Heart left ventricle (tissue), 16 donors: Measurements from ENCODE around the gene DAB1. TPM values are rescaled to one million over a fixed set of nuclear protein-coding genes. Genes with fewer than 3 reads are reported as not detected.

ENCODE experiments used
- ATAC-seq, 4 donors: fragments of 200-7000 bp; cut with Tn5 transposase; one replicate each; pipeline ENCODE4 v1.9.1; 2020 to 2022; ENCODE audit warnings: moderate library complexity in 4 of 4, mild to moderate bottlenecking in 3 of 4, moderate number of reproducible peaks in 1 of 4
- DNase-seq, 5 donors: peaks; one replicate each; pipeline ENCODE4 v3.0.0-alpha.2; 2020
- H3K27ac ChIP-seq, 12 donors: fragments of 200-600 bp; sonication (generic) in 4 of 12; one replicate each; pipeline versions ENCODE4 v1.5.0 to v1.8.0; 2016 to 2022; ENCODE audit warnings: mild to moderate bottlenecking in 2 of 12
- H3K27me3 ChIP-seq, 9 donors: fragments of 200-600 bp; sonication (generic) in 2 of 9; one replicate each; pipeline versions ENCODE4 v1.5.1 to v1.8.0; 2016 to 2022; ENCODE audit warnings: mild to moderate bottlenecking in 3 of 9
- H3K36me3 ChIP-seq, 9 donors: fragments of 200-600 bp; sonication (generic) in 2 of 9; one replicate each; pipeline versions ENCODE4 v1.5.0 to v1.8.0; 2018 to 2022; ENCODE audit warnings: mild to moderate bottlenecking in 2 of 9
- H3K4me1 ChIP-seq, 12 donors: fragments of 200-600 bp; sonication (generic) in 4 of 12; one replicate each; pipeline versions ENCODE4 v1.5.0 to v1.8.0; 2016 to 2022; ENCODE audit warnings: mild to moderate bottlenecking in 3 of 12
- H3K4me3 ChIP-seq, 12 donors: fragments of 200-600 bp; sonication (generic) in 4 of 12; one replicate each; pipeline versions ENCODE4 v1.5.0 to v1.8.0; 2017 to 2022; ENCODE audit warnings: mild to moderate bottlenecking in 9 of 12, moderate library complexity in 4 of 12
- H3K9me3 ChIP-seq, 12 donors: fragments of 200-600 bp; sonication (generic) in 4 of 12; one replicate each; pipeline versions ENCODE4 v1.5.0 to v1.8.0; 2016 to 2022; ENCODE audit warnings: mild to moderate bottlenecking in 1 of 12
- POLR2A ChIP-seq, 2 donors: fragments of 450-650 bp; IDR thresholded peaks; one replicate each; pipeline ENCODE4 v1.6.1; 2017; ENCODE audit warnings: antibody characterized with exemption in 2 of 2, mild to moderate bottlenecking in 2 of 2, moderate library complexity in 2 of 2
- WGBS, 4 donors: extraction: QIAGEN DNeasy Blood & Tissue Kit in 2 of 4; methylation state at CpG; one replicate each; pipeline versions ENCODE4 v1.1.5 to v1.1.7; 2013 to 2018; 5-methylcytosine and 5-hydroxymethylcytosine counted together
- intact Hi-C, 10 donors: fragments of 100-400 bp; cut with DNase I; formaldehyde crosslinking; loops; one replicate each; pipeline versions ENCODE4 v1.11.1 to v1.14.2; 2022
- polyA plus RNA-seq, 2 donors: library from polyadenylated mRNA; stranded (reverse); fragments of 200-250 nt; gene quantifications; one replicate each; pipeline ENCODE4 v1.2.3, GENCODE V29; 2013
- total RNA-seq, 9 donors: library from RNA; depleted of rRNA in 2 of 9; stranded (reverse); fragments of >200 nt in 2 of 9; fragmentation: NEBNext Ultra II Directional in 3 of 9; extraction: Animal tissue kit (Norgen Biotek cat#: 25700) in 3 of 9; gene quantifications; one replicate each; pipeline versions ENCODE4 v1.1.0 to v1.2.4, GENCODE V29; 2016 to 2023
- TF ChIP-seq, protein P1 (sequence below), 12 donors: fragments of 200-600 bp; sonication (generic) in 4 of 12; IDR thresholded peaks; one replicate each; pipeline versions ENCODE4 v1.5.0 to v1.8.0; 2018 to 2022; ENCODE audit warnings: antibody characterized with exemption in 12 of 12, mild to moderate bottlenecking in 5 of 12
- donor health status: ischemic (EF 13 %, LVEDD 7.1; RV severe dilation, severe dysfunction).
- donor health status: healthy with polysubstance abuse.
- donor health status: DM: no; HTN: yes; CAD: no.
- donor health status: DM: no; HTN: no; CAD: no.
- donor health status: ischemic (EF 25% LVEDD 6.9; RV normal size, moderate dysfunction).
- donor health status: ischemic (EF 25% LVEDD 5.7; RV mildly dilated, moderate dysfunction).
- donor health status: healthy.
- donor health status: DM: yes; HTN: yes; CAD: no.
- donor health status: ischemic (EF 35%, LVEDD 5.7; RV mildly dilated, moderate dysfunction).
- donor health status: nonischemic (EF 11% LVEDD 7.7; RV severe dilation, severe dysfunction).
- donor health status: DM: yes; HTN: yes; CAD: no.
- donor health status: PGD.
- donor health status: ischemic (EF 29% LVEDD 5.4; RV normal size, mild dysfunction).
- donor health status: nonischemic (EF 23%, LVEDD 6.1; RV moderate dilation, normal function).

The DAB1 gene
- total and polyA plus RNA-seq, 11 donors: 0.26 to 28.8 (median 5.2) TPM

DNA sequence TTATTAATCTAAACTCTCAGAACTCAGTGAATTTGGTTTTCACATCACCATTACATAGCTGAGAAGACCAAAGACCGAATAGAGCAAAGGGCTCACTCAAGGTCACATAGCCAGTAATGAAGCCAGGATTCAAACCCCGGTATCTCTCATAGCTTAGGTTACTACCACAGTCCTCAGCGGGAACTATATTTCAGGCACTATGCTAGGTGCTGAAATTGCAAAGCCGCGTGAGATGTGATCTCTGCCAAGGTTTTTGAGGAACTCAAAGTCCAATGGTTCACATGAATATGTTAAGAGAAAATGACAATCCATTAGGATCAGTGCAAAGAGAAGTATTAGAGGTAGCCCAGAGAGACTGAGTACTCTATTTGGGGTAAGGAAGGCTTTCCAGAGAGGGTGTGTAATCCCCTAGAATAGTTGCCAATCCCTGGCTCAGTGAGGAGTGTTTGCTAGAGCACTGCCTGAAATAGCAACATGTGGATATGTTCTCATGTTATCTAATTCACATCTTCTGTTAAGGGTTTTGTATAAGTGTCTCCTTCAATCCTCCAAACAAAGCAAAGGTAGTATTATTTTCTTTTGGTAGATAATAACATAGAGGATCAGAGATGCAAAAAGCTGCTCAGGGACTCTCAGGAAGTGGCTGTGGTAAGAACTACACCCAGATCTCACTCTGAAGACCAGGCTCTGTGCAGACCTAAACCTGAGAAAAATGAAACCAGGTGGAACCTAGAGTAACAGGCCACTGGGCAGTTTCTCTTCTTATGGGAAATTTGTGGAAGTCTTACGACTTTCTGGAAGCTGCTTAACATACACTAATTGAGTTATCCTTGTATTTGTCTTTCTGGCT lies 365.0 kb downstream of the DAB1 start:
- WGBS, 4 donors: 56 to 71% (median 62%) methylated on average over 6 of the region's 6 CpGs

DNA sequence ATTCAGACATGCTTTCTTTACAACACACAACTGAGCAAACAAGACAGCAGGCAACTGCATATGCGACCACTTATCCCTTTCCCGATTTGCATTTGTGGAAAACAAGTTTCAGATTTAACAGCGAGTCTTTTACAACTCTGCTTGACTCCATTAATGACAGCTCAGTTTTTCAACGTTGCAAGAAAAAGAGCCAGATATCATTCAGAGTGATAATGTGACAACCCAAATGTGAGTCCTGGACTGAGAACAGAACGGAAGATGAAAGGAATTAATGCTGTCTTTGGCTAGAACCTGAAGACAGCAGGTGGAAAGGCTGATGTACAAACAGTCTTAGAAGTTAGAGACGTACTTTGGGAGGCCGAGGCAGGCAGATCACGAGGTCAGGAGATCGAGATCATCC lies 375.0 kb downstream of the DAB1 start:
- 75 to 79% (median 77%) methylated on average over 9 of the region's 9 CpGs for WGBS, 4 donors
- ATAC-seq: no peak
- Histone ChIP-seq H3K9me3 (no peaks in the 10 kb centered on the region), H3K4me3 (no peak overlapping the region), H3K36me3 (no peaks in the 10 kb centered on the region), H3K27ac (no peak overlapping the region), H3K4me1 (no peaks in the 10 kb centered on the region), H3K27me3 (no peaks in the 10 kb centered on the region)
- intact Hi-C loops: no loop called here
- DNase-seq: no peak
- TF ChIP-seq, protein P1, sequence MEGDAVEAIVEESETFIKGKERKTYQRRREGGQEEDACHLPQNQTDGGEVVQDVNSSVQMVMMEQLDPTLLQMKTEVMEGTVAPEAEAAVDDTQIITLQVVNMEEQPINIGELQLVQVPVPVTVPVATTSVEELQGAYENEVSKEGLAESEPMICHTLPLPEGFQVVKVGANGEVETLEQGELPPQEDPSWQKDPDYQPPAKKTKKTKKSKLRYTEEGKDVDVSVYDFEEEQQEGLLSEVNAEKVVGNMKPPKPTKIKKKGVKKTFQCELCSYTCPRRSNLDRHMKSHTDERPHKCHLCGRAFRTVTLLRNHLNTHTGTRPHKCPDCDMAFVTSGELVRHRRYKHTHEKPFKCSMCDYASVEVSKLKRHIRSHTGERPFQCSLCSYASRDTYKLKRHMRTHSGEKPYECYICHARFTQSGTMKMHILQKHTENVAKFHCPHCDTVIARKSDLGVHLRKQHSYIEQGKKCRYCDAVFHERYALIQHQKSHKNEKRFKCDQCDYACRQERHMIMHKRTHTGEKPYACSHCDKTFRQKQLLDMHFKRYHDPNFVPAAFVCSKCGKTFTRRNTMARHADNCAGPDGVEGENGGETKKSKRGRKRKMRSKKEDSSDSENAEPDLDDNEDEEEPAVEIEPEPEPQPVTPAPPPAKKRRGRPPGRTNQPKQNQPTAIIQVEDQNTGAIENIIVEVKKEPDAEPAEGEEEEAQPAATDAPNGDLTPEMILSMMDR (IDR thresholded peaks at IDR 0.05): no peak
- no peak for TF ChIP-seq POLR2A (IDR thresholded peaks at IDR 0.05)

More for the DNA sequence above, 365.0 kb downstream of the DAB1 start:
- Histone ChIP-seq H3K4me1 (peaks cover 0 to 10% (median 0%) of the 10 kb centered on the region in 12 donors), H3K27me3 (no peaks in the 10 kb centered on the region), H3K36me3 (no peaks in the 10 kb centered on the region), H3K9me3 (no peaks in the 10 kb centered on the region), H3K27ac (peak overlapping the region in 4 of 12 donors; percentile 17 to 59 (median 46)), H3K4me3 (no peak overlapping the region)
- no peak for DNase-seq
- intact Hi-C loops: no loop called here
- TF ChIP-seq, protein P1 (IDR thresholded peaks at IDR 0.05): no peak
- TF ChIP-seq POLR2A (IDR thresholded peaks at IDR 0.05): no peak
- ATAC-seq: peak; percentile 82 to 88 (median 82)

DNA sequence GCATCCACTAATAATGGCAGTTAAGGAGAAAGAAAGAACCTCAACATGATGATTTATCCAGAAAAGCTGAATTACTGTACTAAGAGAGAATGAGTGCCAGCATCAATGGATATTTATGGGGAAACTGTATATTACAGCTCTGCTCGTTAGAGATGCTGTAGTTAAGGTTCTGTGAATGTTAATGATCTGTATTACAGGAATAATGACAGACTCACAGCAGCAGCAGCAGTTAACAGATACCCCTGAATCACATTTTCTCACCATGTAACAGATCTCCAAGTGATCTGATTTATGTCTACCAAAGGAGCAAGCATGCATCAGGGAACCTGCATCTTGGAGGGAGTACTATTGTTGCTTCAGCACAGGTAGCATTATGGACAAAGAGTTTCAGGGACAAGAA lies 377.4 kb downstream of the DAB1 start:
- TF ChIP-seq, protein P1 (IDR thresholded peaks at IDR 0.05): no peak
- TF ChIP-seq POLR2A (IDR thresholded peaks at IDR 0.05): no peak
- 48 to 77% (median 67%) methylated on average over 1 of the region's 1 CpG for WGBS, 4 donors
- Histone ChIP-seq H3K27me3 (no peaks in the 10 kb centered on the region), H3K4me3 (no peak overlapping the region), H3K27ac (no peak overlapping the region), H3K36me3 (no peaks in the 10 kb centered on the region), H3K4me1 (no peaks in the 10 kb centered on the region), H3K9me3 (no peaks in the 10 kb centered on the region)
- intact Hi-C loops: no loop called here
- no peak for DNase-seq
- no peak for ATAC-seq

DNA sequence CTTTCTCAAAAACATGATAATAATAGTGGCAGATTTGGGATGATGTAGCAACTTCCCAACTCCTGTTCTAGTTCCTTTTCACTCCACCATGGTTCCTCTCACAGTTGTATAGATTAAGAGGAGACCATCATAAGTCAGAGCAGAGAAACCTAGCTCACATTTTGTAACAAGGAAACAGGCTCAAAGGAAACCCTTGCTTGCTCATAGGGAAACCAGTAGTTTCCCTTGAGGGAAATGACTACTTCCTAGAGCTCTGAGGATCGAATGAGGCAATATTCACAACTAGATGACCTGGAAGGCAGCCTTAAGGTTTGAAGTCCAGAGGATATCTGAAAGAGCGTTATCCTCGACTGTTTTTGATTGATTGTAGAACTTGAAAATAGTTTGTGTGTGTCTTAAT lies 382.0 kb downstream of the DAB1 start:
- WGBS, 4 donors: 65 to 84% (median 68%) methylated on average over 3 of the region's 3 CpGs
- H3K27ac ChIP-seq: no peak overlapping the region
- intact Hi-C loops: no loop called here
- H3K4me3 ChIP-seq: no peak overlapping the region
- no peak for DNase-seq
- H3K27me3 ChIP-seq: no peaks in the 10 kb centered on the region
- TF ChIP-seq POLR2A (IDR thresholded peaks at IDR 0.05): no peak
- TF ChIP-seq, protein P1 (IDR thresholded peaks at IDR 0.05): no peak
- no peaks in the 10 kb centered on the region for H3K4me1 ChIP-seq
- H3K36me3 ChIP-seq: no peaks in the 10 kb centered on the region
- no peak for ATAC-seq
- H3K9me3 ChIP-seq: no peaks in the 10 kb centered on the region
